ENCODE data around the gene LHCGR.

The LHCGR gene

GRCh38 chr2:48673581-48673980, 81.9 kb downstream of the LHCGR start:
- DNase-seq (ENCODE audit: extremely low read depth, low read depth) = no peak
- TF ChIP-seq, protein P1, sequence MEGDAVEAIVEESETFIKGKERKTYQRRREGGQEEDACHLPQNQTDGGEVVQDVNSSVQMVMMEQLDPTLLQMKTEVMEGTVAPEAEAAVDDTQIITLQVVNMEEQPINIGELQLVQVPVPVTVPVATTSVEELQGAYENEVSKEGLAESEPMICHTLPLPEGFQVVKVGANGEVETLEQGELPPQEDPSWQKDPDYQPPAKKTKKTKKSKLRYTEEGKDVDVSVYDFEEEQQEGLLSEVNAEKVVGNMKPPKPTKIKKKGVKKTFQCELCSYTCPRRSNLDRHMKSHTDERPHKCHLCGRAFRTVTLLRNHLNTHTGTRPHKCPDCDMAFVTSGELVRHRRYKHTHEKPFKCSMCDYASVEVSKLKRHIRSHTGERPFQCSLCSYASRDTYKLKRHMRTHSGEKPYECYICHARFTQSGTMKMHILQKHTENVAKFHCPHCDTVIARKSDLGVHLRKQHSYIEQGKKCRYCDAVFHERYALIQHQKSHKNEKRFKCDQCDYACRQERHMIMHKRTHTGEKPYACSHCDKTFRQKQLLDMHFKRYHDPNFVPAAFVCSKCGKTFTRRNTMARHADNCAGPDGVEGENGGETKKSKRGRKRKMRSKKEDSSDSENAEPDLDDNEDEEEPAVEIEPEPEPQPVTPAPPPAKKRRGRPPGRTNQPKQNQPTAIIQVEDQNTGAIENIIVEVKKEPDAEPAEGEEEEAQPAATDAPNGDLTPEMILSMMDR (IDR thresholded peaks at IDR 0.05; ENCODE audit: low read depth, low read length) = no peak

GRCh38 chr2:48668992-48669391, 86.5 kb downstream of the LHCGR start:
- TF ChIP-seq, protein P1 (IDR thresholded peaks at IDR 0.05; ENCODE audit: low read depth, low read length) = no peak
- no peak for DNase-seq (ENCODE audit: extremely low read depth, low read depth)

DNA sequence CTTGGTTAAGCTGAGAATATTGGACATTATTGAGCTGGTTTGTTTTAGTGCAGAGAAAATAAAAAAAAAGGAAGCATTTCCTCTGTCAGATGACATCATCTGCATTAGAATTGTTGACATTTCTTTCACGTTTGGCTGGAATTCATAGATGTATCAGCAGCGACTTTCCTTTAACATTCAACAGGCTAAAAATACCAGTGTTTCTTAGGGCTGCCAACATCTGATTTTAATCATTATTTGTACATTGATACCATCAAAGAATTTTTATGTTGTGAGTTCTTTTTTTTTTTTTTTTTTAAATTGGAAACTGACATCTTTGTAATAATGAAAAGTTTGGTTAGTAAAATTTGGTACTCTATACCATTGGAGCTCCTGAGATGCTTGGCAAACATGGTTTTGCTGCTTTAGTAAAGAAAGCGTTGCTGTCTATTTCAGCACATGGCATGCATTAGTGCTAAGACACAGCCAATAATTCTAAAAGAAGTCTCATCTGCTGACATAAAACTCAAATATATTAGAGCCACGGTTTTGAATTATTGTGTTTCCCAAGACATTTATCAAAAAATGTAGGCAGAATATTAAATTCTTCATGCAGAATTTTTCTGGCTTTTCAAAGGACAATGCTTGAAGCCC, 104.2 kb downstream of the LHCGR start:
- DNase-seq (ENCODE audit: extremely low read depth, low read depth) = peak; percentile 52
- TF ChIP-seq, protein P1 (IDR thresholded peaks at IDR 0.05; ENCODE audit: low read depth, low read length) = no peak

DNA sequence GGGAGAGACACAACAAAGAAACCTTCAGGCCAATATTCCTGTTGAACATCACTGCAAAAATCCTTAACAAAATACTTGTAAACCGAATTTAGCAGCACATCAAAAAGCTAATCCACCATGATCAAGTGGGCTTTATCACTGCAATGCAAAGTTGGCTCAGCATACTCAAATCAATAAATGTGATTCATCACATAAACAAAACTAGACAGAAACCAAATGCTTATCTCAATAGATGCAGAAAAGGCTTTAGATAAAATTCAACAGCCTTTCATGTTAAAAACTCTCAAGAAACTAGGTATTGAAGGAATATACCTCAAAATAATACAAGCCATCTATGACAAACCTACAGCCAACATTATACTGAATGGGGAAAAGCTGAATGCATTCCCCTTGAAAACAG, 117.3 kb downstream of the LHCGR start:
- no peak for DNase-seq (ENCODE audit: extremely low read depth, low read depth)
- TF ChIP-seq, protein P1 (IDR thresholded peaks at IDR 0.05; ENCODE audit: low read depth, low read length) = no peak

Data from AG09319 (cell line).